ENCODE data around the gene ATG5.
A peak's percentile ranks its signal among the peaks of the same experiment; 100 is the strongest.
"Not testable (repeated sequence)": the region's sequence is repeated elsewhere in the genome, so short reads cannot be mapped to it uniquely, and the experiment has no call there.

Gene ATG5

GRCh38 chr6:106152476-106152875 lies 173.1 kb downstream of the ATG5 start:
- not testable (repeated sequence) for DNase-seq

DNA sequence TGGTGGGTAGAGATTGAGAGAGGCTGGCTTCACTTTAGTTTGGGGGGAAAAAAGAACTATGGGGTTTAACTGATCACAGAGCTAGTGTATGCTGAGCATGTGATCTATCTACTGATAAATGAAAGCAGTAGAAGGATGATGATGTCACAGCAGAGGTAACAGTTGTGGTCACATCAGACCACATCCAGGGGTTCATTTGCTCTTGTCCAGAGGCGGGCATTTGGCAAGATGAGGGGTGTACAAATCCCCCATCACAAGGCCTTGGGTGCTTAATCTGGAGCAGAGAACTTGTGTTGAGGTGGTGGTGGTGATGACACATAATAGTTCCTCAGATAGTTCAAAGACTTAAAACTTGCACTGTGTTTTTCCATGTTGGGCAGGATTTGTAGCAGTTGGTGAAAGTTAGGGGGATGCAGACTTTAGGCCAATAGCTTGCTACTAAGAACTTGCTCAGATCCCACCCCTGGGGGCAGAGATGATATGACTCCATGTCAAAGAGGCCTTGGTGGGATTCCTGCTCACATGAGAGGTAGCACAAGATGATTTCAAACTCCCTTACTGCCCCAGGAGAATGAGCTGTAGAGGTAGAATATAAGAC lies 176.0 kb downstream of the ATG5 start:
- peak; percentile 22 for DNase-seq

DNA sequence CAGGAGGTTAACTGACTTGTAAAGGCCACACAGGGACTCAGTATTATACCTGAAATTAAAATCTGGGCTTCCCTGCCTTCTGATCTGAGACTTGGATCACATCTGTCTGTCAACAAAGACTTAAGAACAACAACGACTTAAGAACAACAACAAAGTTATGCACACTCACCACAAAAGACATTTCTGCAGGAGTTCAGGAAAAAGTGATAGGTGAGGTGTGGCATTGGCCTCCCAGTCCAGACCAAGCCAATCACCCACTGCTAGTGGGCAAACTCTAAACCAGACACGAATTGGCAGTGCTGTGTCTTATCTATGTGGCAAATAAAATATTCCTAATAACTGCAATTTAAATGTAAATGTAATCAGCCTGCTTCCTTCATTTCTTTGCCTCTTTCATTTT lies 178.1 kb downstream of the ATG5 start:
- DNase-seq, result no peak

DNA sequence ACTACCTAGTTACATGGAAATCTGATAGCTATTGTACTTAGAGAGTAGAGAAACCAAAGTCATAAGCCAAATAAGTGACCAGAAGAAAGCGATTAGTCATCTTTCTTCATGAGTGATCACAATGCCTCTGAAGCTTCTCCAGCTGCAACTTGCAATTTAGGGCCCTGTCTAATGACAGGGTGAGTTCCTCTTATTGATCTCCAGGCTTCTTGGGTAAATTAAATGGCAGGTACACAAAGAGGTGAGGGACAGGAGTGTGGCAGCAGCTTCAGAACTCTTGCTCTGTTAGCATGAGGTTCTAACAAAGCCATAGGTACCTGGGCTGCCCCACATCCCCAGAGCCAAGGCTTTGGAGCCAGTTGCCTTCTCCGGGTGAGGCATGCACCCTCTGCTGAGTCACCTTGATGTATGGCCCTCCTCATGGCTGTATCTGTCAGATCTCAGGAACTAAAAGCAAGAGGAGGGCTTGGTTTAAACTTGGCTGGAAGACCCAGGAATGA lies 178.7 kb downstream of the ATG5 start:
- DNase-seq, result no peak

DNA sequence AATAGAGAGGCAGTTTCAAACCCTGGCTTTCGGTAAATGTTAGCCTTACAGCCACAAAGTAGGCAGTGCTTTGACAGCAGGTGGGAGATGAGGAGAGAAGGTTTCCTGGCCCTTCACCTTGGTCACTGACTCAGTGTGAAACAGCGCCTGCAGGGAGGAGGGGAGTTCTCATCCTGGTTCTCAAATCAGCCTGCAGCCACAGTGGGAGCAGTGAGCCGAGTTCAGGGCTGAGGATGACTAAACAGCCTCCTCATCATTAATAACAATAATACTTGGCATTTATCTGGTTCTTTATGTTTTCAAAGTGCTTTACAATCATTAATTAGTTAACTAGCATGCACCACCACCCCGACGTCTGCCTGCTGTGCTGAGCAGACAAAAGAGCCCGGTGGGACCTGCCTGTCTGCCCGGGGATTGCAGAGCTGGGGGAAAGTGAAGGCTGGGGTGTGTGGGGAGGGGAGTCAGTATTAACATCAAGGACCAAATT lies 179.8 kb downstream of the ATG5 start:
- no peak for DNase-seq

- DNase-seq, result no peak
Observed at GRCh38 chr6:106145144-106145543, 180.4 kb downstream of the ATG5 start.

- DNase-seq, result no peak
Observed at GRCh38 chr6:106143665-106144064, 181.9 kb downstream of the ATG5 start.

GRCh38 chr6:106142876-106143431 lies 182.6 kb downstream of the ATG5 start:
- DNase-seq, result no peak

- DNase-seq, result no peak
Observed at GRCh38 chr6:106141441-106142237, 183.9 kb downstream of the ATG5 start.

GRCh38 chr6:106138151-106138550 lies 187.4 kb downstream of the ATG5 start:
- no peak for DNase-seq

DNA sequence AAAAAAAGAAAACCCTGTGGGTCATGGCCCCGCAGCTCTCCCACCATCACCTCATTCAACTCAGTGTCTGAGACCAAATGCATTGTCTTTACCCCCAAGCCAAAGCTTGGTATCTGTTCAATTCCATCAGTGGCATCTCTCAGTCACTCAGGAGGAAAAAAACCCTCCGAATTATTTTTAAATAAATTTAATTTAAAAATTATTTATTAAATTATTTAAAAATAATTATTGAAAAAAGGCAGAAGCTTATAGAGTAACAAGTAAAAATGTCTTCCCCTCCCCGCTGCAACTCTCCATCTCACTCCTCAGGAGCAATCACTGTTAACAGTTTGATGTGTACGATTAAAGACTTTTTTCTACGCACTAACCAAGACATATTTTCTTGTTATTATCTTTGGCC lies 188.7 kb downstream of the ATG5 start:
- DNase-seq, result no peak

GRCh38 chr6:106135911-106136571 lies 189.5 kb downstream of the ATG5 start:
- no peak for DNase-seq

DNA sequence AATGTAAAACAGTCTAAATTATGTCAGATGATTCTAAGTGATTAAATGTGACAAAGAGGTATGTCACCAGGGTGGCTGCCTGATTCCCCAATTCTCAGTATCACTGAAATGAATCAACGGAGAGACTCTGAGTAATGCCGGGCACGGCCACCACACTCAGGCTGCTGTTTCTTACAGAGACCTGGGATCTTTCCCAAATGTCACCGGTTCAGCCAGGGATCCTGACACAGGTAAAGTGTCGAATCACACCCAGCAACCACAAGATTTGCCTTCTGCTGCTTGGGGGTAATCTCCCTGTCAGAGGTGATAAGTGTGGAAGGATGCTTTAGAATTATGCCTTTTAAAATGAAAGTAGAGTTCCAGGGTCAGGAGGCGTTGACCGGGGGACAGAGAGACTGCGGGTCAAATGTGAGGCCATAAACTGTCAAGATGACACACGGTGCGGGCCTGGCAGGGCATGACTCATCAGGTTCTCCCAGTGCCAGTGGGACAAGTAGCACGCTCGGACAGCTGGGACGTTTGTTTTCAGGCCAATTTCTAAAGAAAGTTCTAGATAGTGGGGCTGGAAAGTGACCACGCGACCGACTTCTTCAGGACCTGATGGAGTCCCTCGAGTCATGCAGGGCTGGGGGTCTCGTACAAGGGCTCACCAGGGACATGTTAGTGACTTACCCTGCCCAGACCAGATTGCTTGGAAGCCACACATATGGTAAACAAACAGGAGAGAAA lies 190.5 kb downstream of the ATG5 start:
- DNase-seq, result no peak
